Lower lobe of right lung (tissue), 2 donors: ENCODE measurements around the gene MED19. TPM values are rescaled to one million over a fixed set of nuclear protein-coding genes. Genes with fewer than 3 reads are reported as not detected.
A peak's percentile ranks its signal among the peaks of the same experiment; 100 is the strongest.

Experiments used
- ATAC-seq, 2 donors: fragments of 200-7000 bp; cut with Tn5 transposase; one replicate each; pipeline ENCODE4 v1.9.1; 2020 to 2022; ENCODE audit warnings: mild to moderate bottlenecking in 2 of 2, moderate library complexity in 2 of 2
- DNase-seq: peaks from one replicate; pipeline ENCODE4 v3.0.0-alpha.2; 2020
- H3K27ac ChIP-seq: fragments of 200-600 bp; one replicate; pipeline ENCODE4 v1.8.0; 2022
- H3K27me3 ChIP-seq: fragments of 200-600 bp; one replicate; pipeline ENCODE4 v1.8.0; 2022; ENCODE audit warnings: low read depth
- H3K36me3 ChIP-seq: fragments of 200-600 bp; one replicate; pipeline ENCODE4 v1.8.0; 2022; ENCODE audit warnings: mild to moderate bottlenecking
- H3K4me1 ChIP-seq: fragments of 200-600 bp; one replicate; pipeline ENCODE4 v1.8.0; 2022
- H3K4me3 ChIP-seq: fragments of 200-600 bp; one replicate; pipeline ENCODE4 v1.8.0; 2022; ENCODE audit warnings: mild to moderate bottlenecking
- H3K9me3 ChIP-seq: fragments of 200-600 bp; one replicate; pipeline ENCODE4 v1.8.0; 2022
- intact Hi-C: fragments of 100-400 bp; cut with DNase I; formaldehyde crosslinking; loops from one replicate; pipeline ENCODE4 v1.11.0; 2022
- long read RNA-seq: library from polyadenylated mRNA; unstranded; transcript quantifications from one replicate; pipeline ENCODE4 v2.0.0, GENCODE V29; 2021
- total RNA-seq: library from RNA; stranded (reverse); fragmentation: NEBNext Ultra II Directional; extraction: Animal tissue kit (Norgen Biotek cat#: 25700); gene quantifications from one replicate; pipeline ENCODE4 v1.2.1, GENCODE V29; 2021
- TF ChIP-seq, protein P1 (sequence below): fragments of 200-600 bp; IDR thresholded peaks from one replicate; pipeline ENCODE4 v1.8.0; 2022; ENCODE audit warnings: antibody characterized with exemption, mild to moderate bottlenecking
- donor health status: DM: no; HTN: yes; CAD: no; lungs with severe emphysema.

Gene MED19, protein sequence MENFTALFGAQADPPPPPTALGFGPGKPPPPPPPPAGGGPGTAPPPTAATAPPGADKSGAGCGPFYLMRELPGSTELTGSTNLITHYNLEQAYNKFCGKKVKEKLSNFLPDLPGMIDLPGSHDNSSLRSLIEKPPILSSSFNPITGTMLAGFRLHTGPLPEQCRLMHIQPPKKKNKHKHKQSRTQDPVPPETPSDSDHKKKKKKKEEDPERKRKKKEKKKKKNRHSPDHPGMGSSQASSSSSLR
- 12.0 TPM for total RNA-seq
- long read RNA-seq, transcript MED19-202 (5 exons, 1,203 nt): major isoform, 29 of 41 reads
- long read RNA-seq, partial matches to known transcripts: 9 of 41 reads
- long read RNA-seq, other reads (novel, unspliced or antisense): 2 of 41 reads

DNA sequence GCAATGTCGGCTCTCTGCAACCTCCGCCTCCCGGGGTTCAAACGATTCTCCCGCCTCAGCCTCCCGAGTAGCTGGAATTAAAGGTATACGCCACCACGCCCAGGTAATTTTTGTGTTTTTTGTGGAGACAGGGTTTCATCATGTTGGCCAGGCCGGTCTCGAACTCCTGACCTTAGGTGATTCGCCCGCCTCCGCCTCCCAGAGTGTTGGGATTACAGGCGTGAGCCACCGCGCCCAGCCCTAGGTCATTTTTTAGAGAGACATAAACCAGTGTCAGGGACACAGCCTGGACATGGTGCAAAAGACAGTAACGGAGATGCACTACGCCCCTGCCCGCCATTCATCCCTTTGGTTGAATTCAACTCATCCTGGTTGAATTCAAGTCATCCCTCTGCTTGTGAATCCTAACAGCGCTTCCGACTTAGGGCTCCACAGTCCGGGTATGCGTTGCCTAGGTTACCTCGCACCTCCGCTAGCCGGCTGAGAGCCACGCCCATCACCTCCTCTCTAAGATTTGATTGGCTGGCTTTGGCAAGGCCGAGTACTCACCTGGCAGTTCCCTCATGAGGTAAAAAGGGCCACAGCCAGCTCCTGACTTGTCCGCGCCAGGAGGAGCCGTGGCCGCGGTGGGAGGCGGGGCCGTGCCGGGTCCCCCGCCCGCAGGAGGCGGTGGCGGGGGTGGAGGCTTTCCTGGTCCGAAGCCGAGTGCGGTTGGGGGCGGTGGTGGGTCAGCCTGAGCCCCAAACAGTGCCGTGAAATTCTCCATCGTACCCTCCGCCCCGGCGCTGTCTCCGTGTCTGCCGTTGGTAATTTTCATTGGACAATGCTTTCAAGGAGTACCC is at the start of gene MED19:
MED19 (minus strand) TSS at position 802 of the 842 bp plus-strand sequence; CDS start at position 766, 36 bp downstream.
- TF ChIP-seq, protein P1, sequence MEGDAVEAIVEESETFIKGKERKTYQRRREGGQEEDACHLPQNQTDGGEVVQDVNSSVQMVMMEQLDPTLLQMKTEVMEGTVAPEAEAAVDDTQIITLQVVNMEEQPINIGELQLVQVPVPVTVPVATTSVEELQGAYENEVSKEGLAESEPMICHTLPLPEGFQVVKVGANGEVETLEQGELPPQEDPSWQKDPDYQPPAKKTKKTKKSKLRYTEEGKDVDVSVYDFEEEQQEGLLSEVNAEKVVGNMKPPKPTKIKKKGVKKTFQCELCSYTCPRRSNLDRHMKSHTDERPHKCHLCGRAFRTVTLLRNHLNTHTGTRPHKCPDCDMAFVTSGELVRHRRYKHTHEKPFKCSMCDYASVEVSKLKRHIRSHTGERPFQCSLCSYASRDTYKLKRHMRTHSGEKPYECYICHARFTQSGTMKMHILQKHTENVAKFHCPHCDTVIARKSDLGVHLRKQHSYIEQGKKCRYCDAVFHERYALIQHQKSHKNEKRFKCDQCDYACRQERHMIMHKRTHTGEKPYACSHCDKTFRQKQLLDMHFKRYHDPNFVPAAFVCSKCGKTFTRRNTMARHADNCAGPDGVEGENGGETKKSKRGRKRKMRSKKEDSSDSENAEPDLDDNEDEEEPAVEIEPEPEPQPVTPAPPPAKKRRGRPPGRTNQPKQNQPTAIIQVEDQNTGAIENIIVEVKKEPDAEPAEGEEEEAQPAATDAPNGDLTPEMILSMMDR: no peak
- Histone ChIP-seq H3K27me3 (no peaks in the 10 kb centered on the region), H3K9me3 (no peaks in the 10 kb centered on the region), H3K4me1 (peaks cover 41% of the 10 kb centered on the region), H3K36me3 (peaks cover 13% of the 10 kb centered on the region), H3K4me3 (peak within 1 kb of the TSS; percentile 79), H3K27ac (peak within 1 kb of the TSS; percentile 87)
- DNase-seq (peak; percentile 89), ATAC-seq (peak; percentile 87 to 89)
- intact Hi-C loops: no loop called here

DNA sequence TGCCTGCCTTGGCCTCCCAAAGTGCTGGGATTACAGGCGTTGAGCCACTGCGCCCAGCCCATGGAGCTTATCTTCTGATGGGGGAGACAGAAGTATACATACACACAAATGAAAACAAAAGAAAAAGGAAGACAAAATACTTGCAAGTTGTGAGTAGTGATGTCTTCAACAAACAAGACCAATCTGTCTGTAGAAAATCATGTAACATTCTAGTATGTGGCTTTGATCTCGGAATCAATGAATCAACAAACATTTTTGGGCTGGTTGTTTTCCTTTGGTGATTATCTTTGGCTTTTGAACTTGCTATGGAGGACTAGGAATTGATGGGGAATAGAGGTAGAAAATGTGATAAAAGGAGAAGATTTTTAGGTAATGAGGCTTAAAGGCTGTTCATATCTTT is 46.2 kb upstream of the MED19 start:
- Histone ChIP-seq H3K4me1 (no peaks in the 10 kb centered on the region), H3K36me3 (no peaks in the 10 kb centered on the region), H3K27ac (no peak overlapping the region), H3K9me3 (no peaks in the 10 kb centered on the region), H3K27me3 (no peaks in the 10 kb centered on the region), H3K4me3 (no peak overlapping the region)
- DNase-seq (no peak), ATAC-seq (no peak)
- TF ChIP-seq, protein P1: no peak
- intact Hi-C loops: no loop called here

DNA sequence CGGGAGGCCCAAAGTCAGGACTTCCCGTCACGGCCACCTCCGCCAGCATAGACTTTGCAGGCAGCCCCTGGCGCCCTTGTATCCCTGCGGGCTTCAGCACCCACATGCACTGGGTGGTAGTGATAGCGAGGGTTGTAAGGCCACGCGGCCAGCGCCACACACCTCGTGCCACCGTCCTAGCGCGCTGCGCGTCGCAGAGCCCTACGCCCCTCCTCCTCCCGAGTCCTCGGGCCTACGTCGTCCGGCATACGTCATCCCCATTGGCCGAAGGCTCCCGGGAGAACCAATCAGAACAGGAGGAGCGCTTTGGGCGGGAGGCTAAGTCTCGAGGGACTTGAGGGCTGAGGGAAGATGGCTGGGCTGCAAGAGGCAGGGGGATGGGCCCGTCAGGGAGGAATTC is 40.9 kb upstream of the MED19 start:
- peaks cover 5% of the 10 kb centered on the region for H3K4me1 ChIP-seq
- no peaks in the 10 kb centered on the region for H3K9me3 ChIP-seq
- DNase-seq (no peak), ATAC-seq (peak; percentile 9 to 43)
- no peaks in the 10 kb centered on the region for H3K36me3 ChIP-seq
- intact Hi-C loops: no loop called here
- TF ChIP-seq, protein P1: no peak
- no peak overlapping the region for H3K4me3 ChIP-seq
- no peaks in the 10 kb centered on the region for H3K27me3 ChIP-seq
- H3K27ac ChIP-seq: no peak overlapping the region

- no peaks in the 10 kb centered on the region for H3K9me3 ChIP-seq
- H3K4me3 ChIP-seq: no peak within 1 kb of the TSS
- intact Hi-C loops: no loop called here
- ATAC-seq (peak; percentile 81 to 84), DNase-seq (no peak)
- H3K27me3 ChIP-seq: no peaks in the 10 kb centered on the region
- no peaks in the 10 kb centered on the region for H3K36me3 ChIP-seq
- peaks cover 5% of the 10 kb centered on the region for H3K4me1 ChIP-seq
- H3K27ac ChIP-seq: no peak within 1 kb of the TSS
- TF ChIP-seq, protein P1: peak; percentile 49
Measured at GRCh38 chr11:57751676-57752253, 39.8 kb upstream of the MED19 start, which contains the start of gene BTBD18. Gene BTBD18, minus strand, starts transcription at chr11:57751819. Its CDS starts 631 bp downstream, at chr11:57751188.

- intact Hi-C loops: no loop called here
- no peaks in the 10 kb centered on the region for H3K27me3 ChIP-seq
Measured at GRCh38 chr11:57751176-57751575, 39.2 kb upstream of the MED19 start.

More at GRCh38 chr11:57751176-57751575, 39.2 kb upstream of the MED19 start:
- H3K36me3 ChIP-seq: no peaks in the 10 kb centered on the region
- H3K4me1 ChIP-seq: peaks cover 5% of the 10 kb centered on the region
- TF ChIP-seq, protein P1: no peak
- no peak overlapping the region for H3K4me3 ChIP-seq
- H3K27ac ChIP-seq: no peak overlapping the region
- no peak for DNase-seq
- ATAC-seq: no peak
- no peaks in the 10 kb centered on the region for H3K9me3 ChIP-seq
